SK-N-SH treated with all-trans-retinoic acid at 6 μM for 48 hours (cell line): ENCODE results near the gene METRNL.

Source experiments
- ARNTL ChIP-seq: fragments of 450-650 bp; formaldehyde crosslinking; IDR thresholded peaks from 2 replicates; pipeline ENCODE4 v1.5.0; 2020; ENCODE audit warnings: low read depth, mild to moderate bottlenecking, moderate library complexity, borderline replicate concordance
- BACH2 ChIP-seq: fragments of 250-450 bp; sonication (Bioruptor Pico); IDR thresholded peaks from 2 replicates; pipeline ENCODE4 v1.9.0; 2021; ENCODE audit warnings: mild to moderate bottlenecking, borderline replicate concordance
- ESRRG ChIP-seq: fragments of 250-450 bp; sonication (Bioruptor Pico); IDR thresholded peaks from 2 replicates; pipeline ENCODE4 v1.6.1; 2021; ENCODE audit warnings: mild to moderate bottlenecking
- OSR1 ChIP-seq: fragments of 250-450 bp; sonication (Bioruptor Pico); IDR thresholded peaks from 2 replicates; pipeline ENCODE4 v1.8.0; 2022; ENCODE audit warnings: moderate library complexity, mild to moderate bottlenecking, inconsistent platforms
- PATZ1 ChIP-seq: fragments of 250-450 bp; sonication (Bioruptor Pico); IDR thresholded peaks from 2 replicates; pipeline ENCODE4 v1.8.0; 2020; ENCODE audit warnings: mild to moderate bottlenecking, moderate library complexity, borderline replicate concordance
- RARB ChIP-seq: fragments of 250-450 bp; sonication (Bioruptor Pico); IDR thresholded peaks from 2 replicates; pipeline ENCODE4 v1.8.0; 2021; ENCODE audit warnings: mild to moderate bottlenecking, moderate library complexity
- SNAI2 ChIP-seq: fragments of 250-450 bp; sonication (Bioruptor Pico); IDR thresholded peaks from 2 replicates; pipeline ENCODE4 v1.5.0; 2020; ENCODE audit warnings: mild to moderate bottlenecking, moderate library complexity
- TCF4 ChIP-seq: fragments of 250-450 bp; sonication (Bioruptor Pico); IDR thresholded peaks from 2 replicates; pipeline ENCODE4 v1.8.0; 2021; ENCODE audit warnings: mild to moderate bottlenecking, moderate library complexity, borderline replicate concordance
- TOX ChIP-seq: fragments of 250-450 bp; sonication (Bioruptor Pico); IDR thresholded peaks from 2 replicates; pipeline ENCODE4 v1.8.0; 2021; ENCODE audit warnings: mild to moderate bottlenecking, moderate library complexity, borderline replicate concordance
- ZC3H10 ChIP-seq: fragments of 250-450 bp; sonication (Bioruptor Pico); IDR thresholded peaks from 2 replicates; pipeline ENCODE4 v1.5.1; 2021; ENCODE audit warnings: mild to moderate bottlenecking, moderate library complexity
- ZFP3 ChIP-seq: fragments of 250-450 bp; sonication (Bioruptor Pico); IDR thresholded peaks from 2 replicates; pipeline ENCODE4 v1.5.0; 2020; ENCODE audit warnings: mild to moderate bottlenecking, moderate library complexity
- ZFP30 ChIP-seq: fragments of 450-650 bp; formaldehyde crosslinking; IDR thresholded peaks from 2 replicates; pipeline ENCODE4 v1.5.0; 2022; ENCODE audit warnings: mild to moderate bottlenecking, moderate library complexity
- TF ChIP-seq, protein P1 (sequence below): fragments of 250-450 bp; sonication (Bioruptor Pico); IDR thresholded peaks from 2 replicates; pipeline ENCODE4 v1.5.1; 2020; ENCODE audit warnings: low read depth, mild to moderate bottlenecking, moderate library complexity
- TF ChIP-seq, protein P2 (sequence below): fragments of 250-450 bp; sonication (Bioruptor Pico); IDR thresholded peaks from 2 replicates; pipeline ENCODE4 v1.5.0; 2020; ENCODE audit warnings: mild to moderate bottlenecking, moderate library complexity

DNA sequence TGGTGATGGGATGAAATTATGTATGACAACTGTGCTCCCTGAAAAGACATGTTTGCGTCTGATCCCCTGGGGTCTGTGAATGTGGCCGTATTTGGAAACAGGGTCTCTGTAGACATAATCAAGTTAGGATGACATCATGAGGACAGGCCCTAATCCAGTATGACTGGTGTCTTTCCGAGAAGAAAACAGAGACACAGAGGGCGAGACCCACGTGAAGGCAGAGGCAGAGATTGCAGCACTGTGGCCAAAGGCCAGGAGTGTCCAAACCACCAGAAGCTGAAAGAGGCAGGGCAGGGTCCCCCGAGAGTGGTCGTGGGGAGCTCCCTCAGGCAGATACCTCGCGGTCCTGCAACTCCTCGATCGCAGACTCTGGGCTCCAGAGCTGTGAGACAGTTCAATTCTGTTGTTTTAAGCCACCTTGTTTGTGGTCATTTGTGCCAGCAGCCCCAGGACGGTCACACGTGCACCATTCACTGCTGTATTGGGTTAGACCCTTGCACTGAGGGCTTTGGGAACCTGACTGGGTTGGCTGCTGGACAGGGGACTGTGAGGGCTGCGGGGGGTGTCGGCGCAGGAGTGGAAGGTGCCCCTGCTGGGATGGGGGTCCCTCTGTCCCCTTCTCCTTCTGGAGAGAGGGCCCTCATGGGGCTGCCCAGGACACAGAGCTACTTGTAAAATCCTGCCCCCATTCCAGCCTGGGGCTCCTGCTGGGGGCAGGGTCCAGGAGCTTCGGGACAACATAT lies 27.7 kb downstream of the METRNL start:
- TF ChIP-seq BACH2 (CRISPR knock-in tag) (no peak), ZFP3 (CRISPR knock-in tag) (no peak), SNAI2 (CRISPR knock-in tag) (no peak), TCF4 (CRISPR knock-in tag) (no peak), ARNTL (CRISPR knock-in tag) (no peak), RARB (CRISPR knock-in tag) (no peak), PATZ1 (no peak), ZFP30 (CRISPR knock-in tag) (no peak), ZC3H10 (CRISPR knock-in tag) (no peak), OSR1 (CRISPR knock-in tag) (no peak), ESRRG (no peak), TOX (CRISPR knock-in tag) (no peak)
- TF ChIP-seq, protein P1, sequence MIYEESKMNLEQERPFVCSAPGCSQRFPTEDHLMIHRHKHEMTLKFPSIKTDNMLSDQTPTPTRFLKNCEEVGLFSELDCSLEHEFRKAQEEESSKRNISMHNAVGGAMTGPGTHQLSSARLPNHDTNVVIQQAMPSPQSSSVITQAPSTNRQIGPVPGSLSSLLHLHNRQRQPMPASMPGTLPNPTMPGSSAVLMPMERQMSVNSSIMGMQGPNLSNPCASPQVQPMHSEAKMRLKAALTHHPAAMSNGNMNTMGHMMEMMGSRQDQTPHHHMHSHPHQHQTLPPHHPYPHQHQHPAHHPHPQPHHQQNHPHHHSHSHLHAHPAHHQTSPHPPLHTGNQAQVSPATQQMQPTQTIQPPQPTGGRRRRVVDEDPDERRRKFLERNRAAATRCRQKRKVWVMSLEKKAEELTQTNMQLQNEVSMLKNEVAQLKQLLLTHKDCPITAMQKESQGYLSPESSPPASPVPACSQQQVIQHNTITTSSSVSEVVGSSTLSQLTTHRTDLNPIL (CRISPR knock-in tag): no peak
- TF ChIP-seq, protein P2, sequence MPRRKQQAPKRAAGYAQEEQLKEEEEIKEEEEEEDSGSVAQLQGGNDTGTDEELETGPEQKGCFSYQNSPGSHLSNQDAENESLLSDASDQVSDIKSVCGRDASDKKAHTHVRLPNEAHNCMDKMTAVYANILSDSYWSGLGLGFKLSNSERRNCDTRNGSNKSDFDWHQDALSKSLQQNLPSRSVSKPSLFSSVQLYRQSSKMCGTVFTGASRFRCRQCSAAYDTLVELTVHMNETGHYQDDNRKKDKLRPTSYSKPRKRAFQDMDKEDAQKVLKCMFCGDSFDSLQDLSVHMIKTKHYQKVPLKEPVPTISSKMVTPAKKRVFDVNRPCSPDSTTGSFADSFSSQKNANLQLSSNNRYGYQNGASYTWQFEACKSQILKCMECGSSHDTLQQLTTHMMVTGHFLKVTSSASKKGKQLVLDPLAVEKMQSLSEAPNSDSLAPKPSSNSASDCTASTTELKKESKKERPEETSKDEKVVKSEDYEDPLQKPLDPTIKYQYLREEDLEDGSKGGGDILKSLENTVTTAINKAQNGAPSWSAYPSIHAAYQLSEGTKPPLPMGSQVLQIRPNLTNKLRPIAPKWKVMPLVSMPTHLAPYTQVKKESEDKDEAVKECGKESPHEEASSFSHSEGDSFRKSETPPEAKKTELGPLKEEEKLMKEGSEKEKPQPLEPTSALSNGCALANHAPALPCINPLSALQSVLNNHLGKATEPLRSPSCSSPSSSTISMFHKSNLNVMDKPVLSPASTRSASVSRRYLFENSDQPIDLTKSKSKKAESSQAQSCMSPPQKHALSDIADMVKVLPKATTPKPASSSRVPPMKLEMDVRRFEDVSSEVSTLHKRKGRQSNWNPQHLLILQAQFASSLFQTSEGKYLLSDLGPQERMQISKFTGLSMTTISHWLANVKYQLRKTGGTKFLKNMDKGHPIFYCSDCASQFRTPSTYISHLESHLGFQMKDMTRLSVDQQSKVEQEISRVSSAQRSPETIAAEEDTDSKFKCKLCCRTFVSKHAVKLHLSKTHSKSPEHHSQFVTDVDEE (CRISPR knock-in tag): no peak
